ENCODE results near the gene CASR.

The CASR gene

GRCh38 chr3:122214711-122215110, 31.2 kb downstream of the CASR start:
- Histone ChIP-seq H3K27ac (ENCODE audit: extremely low read depth, low read depth, low read length) (no peak overlapping the region), H3K4me1 (ENCODE audit: control insufficient read depth, insufficient read depth, low read length) (no peaks in the 10 kb centered on the region), H3K9me3 (ENCODE audit: control insufficient read depth, insufficient read depth, low read depth, low read length) (no peaks in the 10 kb centered on the region), H3K4me3 (ENCODE audit: low read depth, low read length) (no peak overlapping the region), H3K36me3 (ENCODE audit: control insufficient read depth in 2 of 2, insufficient read depth in 1 of 2, low read length in 2 of 2) (no peaks in the 10 kb centered on the region)
- POLR2A ChIA-PET = no interaction called here
- CTCF ChIA-PET = no interaction called here
- TF ChIP-seq ZNF174 (tag by site-specific recombination; IDR thresholded peaks at IDR 0.05) (no peak), ZNF664 (tag by site-specific recombination; IDR thresholded peaks at IDR 0.05) (no peak), ZNF169 (tag by site-specific recombination; IDR thresholded peaks at IDR 0.05) (no peak), ZNF211 (tag by site-specific recombination; IDR thresholded peaks at IDR 0.05; ENCODE audit: low read depth) (no peak), ZNF114 (tag by site-specific recombination; IDR thresholded peaks at IDR 0.05) (no peak), SP2 (tag by site-specific recombination; IDR thresholded peaks at IDR 0.05) (no peak)

- H3K9me3 ChIP-seq (ENCODE audit: control insufficient read depth, insufficient read depth, low read depth, low read length) = no peaks in the 10 kb centered on the region
- CTCF ChIA-PET = interaction anchor here (1.2 kb wide), 1 partner anchor 116 kb away, joined by 3 read pairs; no protein-coding TSS in a partner anchor
- H3K27ac ChIP-seq (ENCODE audit: extremely low read depth, low read depth, low read length) = no peak overlapping the region
- no peak overlapping the region for H3K4me3 ChIP-seq (ENCODE audit: low read depth, low read length)
- POLR2A ChIA-PET = no interaction called here
- H3K36me3 ChIP-seq (ENCODE audit: control insufficient read depth in 2 of 2, insufficient read depth in 1 of 2, low read length in 2 of 2) = no peaks in the 10 kb centered on the region
- no peaks in the 10 kb centered on the region for H3K4me1 ChIP-seq (ENCODE audit: control insufficient read depth, insufficient read depth, low read length)
- TF ChIP-seq PRDM10 (tag by site-specific recombination; IDR thresholded peaks at IDR 0.05) (no peak), ZNF654 (tag by site-specific recombination; IDR thresholded peaks at IDR 0.05; ENCODE audit: low read depth) (no peak), ZNF645 (tag by site-specific recombination; IDR thresholded peaks at IDR 0.05) (no peak), ZNF747 (tag by site-specific recombination; IDR thresholded peaks at IDR 0.05) (no peak), GLIS2 (tag by site-specific recombination; IDR thresholded peaks at IDR 0.05) (no peak), ZNF623 (tag by site-specific recombination; IDR thresholded peaks at IDR 0.05) (no peak), TCF7L2 (IDR thresholded peaks at IDR 0.05; ENCODE audit: borderline replicate concordance, low read depth, low read length) (no peak), ELK4 (IDR thresholded peaks at IDR 0.05; ENCODE audit: borderline replicate concordance, low read depth, low read length) (no peak), BCL11B (tag by site-specific recombination; IDR thresholded peaks at IDR 0.05; ENCODE audit: low read depth) (no peak), ZNF518A (tag by site-specific recombination; conservative IDR thresholded peaks at IDR 0.05; ENCODE audit: low read depth) (no peak), ZNF449 (tag by site-specific recombination; IDR thresholded peaks at IDR 0.05) (no peak), ZBTB7A (tag by site-specific recombination; IDR thresholded peaks at IDR 0.05; ENCODE audit: low read depth) (no peak), ZNF626 (tag by site-specific recombination; IDR thresholded peaks at IDR 0.05) (no peak), OVOL3 (tag by site-specific recombination; IDR thresholded peaks at IDR 0.05) (no peak), ZNF24 (tag by site-specific recombination; IDR thresholded peaks at IDR 0.05) (no peak), ZNF121 (tag by site-specific recombination; IDR thresholded peaks at IDR 0.05) (no peak), RBAK (tag by site-specific recombination; IDR thresholded peaks at IDR 0.05) (no peak)
These were observed 32.3 kb downstream of the CASR start for GRCh38 chr3:122215592-122216298.
